Prostate gland (tissue), 2 donors: ENCODE results near the gene FOXP1. TPM values are rescaled to one million over a fixed set of nuclear protein-coding genes. Genes with fewer than 3 reads are reported as not detected.
A peak's percentile ranks its signal among the peaks of the same experiment; 100 is the strongest.

Experiments
- DNase-seq: peaks from one replicate; pipeline ENCODE4 v3.0.0-alpha.2; 2019; ENCODE audit warnings: low spot score
- H3K27ac ChIP-seq, 2 donors: fragments of 200-600 bp; sonication (generic); 2 replicates each; pipeline ENCODE4 v1.5.1; 2017 to 2019
- H3K27me3 ChIP-seq: fragments of 200-600 bp; sonication (generic); replicated peaks from 2 replicates; pipeline ENCODE4 v1.5.1; 2019; ENCODE audit not compliant: insufficient read depth
- H3K36me3 ChIP-seq, 2 donors: fragments of 200-600 bp; sonication (generic); 1 replicate in 1 of 2; 2 replicates in 1 of 2; pipeline versions ENCODE4 v1.5.1 to v1.8.1; 2017 to 2019
- H3K4me1 ChIP-seq: fragments of 200-600 bp; sonication (generic); replicated peaks from 2 replicates; pipeline ENCODE4 v1.5.1; 2019
- H3K4me3 ChIP-seq, 2 donors: fragments of 200-600 bp; sonication (generic); 2 replicates each; pipeline ENCODE4 v1.5.1; 2017 to 2019
- H3K9me3 ChIP-seq: fragments of 200-600 bp; sonication (generic); 2 replicates; pipeline ENCODE4 v1.5.1; 2017
- CTCF ChIP-seq, 4 experiments: fragments of 200-600 bp in 2 of 4; fragments of 450-650 bp in 2 of 4; sonication (generic) in 2 of 4; IDR thresholded peaks; 1 replicate in 3 of 4; 2 replicates in 1 of 4; pipeline ENCODE4 v1.5.1; 2016 to 2019; ENCODE audit warnings: antibody characterized with exemption in 4 of 4, mild to moderate bottlenecking in 2 of 4, moderate library complexity in 2 of 4
- POLR2A ChIP-seq: fragments of 450-650 bp; IDR thresholded peaks from one replicate; pipeline ENCODE4 v1.6.1; 2016; ENCODE audit warnings: antibody characterized with exemption, mild to moderate bottlenecking
- POLR2AphosphoS5 ChIP-seq: sonication (generic); formaldehyde crosslinking; IDR thresholded peaks from one replicate; pipeline ENCODE4 v1.6.1; 2017; ENCODE audit warnings: antibody characterized with exemption
- WGBS: methylation state at CpG from one replicate; pipeline ENCODE4 v1.1.5; 2018; 5-methylcytosine and 5-hydroxymethylcytosine counted together
- intact Hi-C: fragments of 100-400 bp; cut with DNase I; formaldehyde crosslinking; loops from one replicate; pipeline ENCODE4 v1.14.2; 2022
- total RNA-seq, 2 donors: library from RNA; depleted of rRNA; stranded (reverse); fragments of >200 nt; gene quantifications; one replicate each; pipeline ENCODE4 v1.1.0, GENCODE V29; 2016

The FOXP1 gene
- total RNA-seq, 2 donors from 2014 or later, result 133 to 156 TPM

- no peaks in the 10 kb centered on the region for H3K27me3 ChIP-seq
- TF ChIP-seq POLR2AphosphoS5 (no peak), POLR2A (no peak)
- WGBS, result 93% methylated on average over 3 of the region's 3 CpGs
- no peaks in the 10 kb centered on the region for H3K9me3 ChIP-seq
- no peaks in the 10 kb centered on the region for H3K36me3 ChIP-seq
- DNase-seq, result no peak
- H3K27ac ChIP-seq, result no peak overlapping the region
- intact Hi-C loops, result no loop called here
- H3K4me3 ChIP-seq, result no peak overlapping the region
- no peaks in the 10 kb centered on the region for H3K4me1 ChIP-seq
Measured at GRCh38 chr3:71277341-71277740, 306.2 kb downstream of the FOXP1 start.

GRCh38 chr3:71276531-71276930 is 307.0 kb downstream of the FOXP1 start:
- no peaks in the 10 kb centered on the region for H3K36me3 ChIP-seq
- H3K9me3 ChIP-seq, result no peaks in the 10 kb centered on the region
- H3K27me3 ChIP-seq, result no peaks in the 10 kb centered on the region
- TF ChIP-seq POLR2AphosphoS5, result no peak
- TF ChIP-seq CTCF (IDR thresholded peaks at IDR 0.05), result no peak
- no peak for TF ChIP-seq POLR2A
- no peak overlapping the region for H3K4me3 ChIP-seq
- 97% methylated on average over 4 of the region's 4 CpGs for WGBS
- intact Hi-C loops, result no loop called here
- H3K4me1 ChIP-seq, result no peaks in the 10 kb centered on the region
- H3K27ac ChIP-seq, result no peak overlapping the region
- DNase-seq, result no peak

GRCh38 chr3:71273453-71273852 is 310.1 kb downstream of the FOXP1 start:
- intact Hi-C loops, result no loop called here
- no peaks in the 10 kb centered on the region for H3K27me3 ChIP-seq
- TF ChIP-seq POLR2A (no peak), POLR2AphosphoS5 (no peak), CTCF (IDR thresholded peaks at IDR 0.05) (no peak)
- H3K9me3 ChIP-seq, result no peaks in the 10 kb centered on the region
- WGBS, result 95% methylated on average over 4 of the region's 4 CpGs
- H3K4me1 ChIP-seq, result no peaks in the 10 kb centered on the region
- no peak for DNase-seq
- no peak overlapping the region for H3K27ac ChIP-seq
- no peaks in the 10 kb centered on the region for H3K36me3 ChIP-seq
- no peak overlapping the region for H3K4me3 ChIP-seq

DNA sequence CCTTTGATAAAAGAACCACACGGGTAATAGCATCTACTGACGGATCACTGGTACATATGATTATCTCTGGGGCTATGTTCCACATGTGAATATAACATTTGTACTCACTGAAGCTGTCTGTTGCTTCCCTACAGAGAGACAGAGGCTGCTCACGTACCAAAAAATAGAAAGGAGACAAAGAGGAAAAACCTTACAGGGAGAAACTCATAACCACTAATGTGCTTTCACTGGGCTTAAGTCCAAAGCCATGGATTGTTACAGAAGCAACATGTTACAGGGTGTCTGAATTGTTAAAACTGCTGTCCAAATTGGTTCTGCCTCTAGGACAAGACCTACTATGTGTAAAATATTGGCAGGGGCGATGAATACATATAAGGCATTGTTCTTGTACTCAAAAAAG is 311.9 kb downstream of the FOXP1 start:
- no peak for TF ChIP-seq CTCF (IDR thresholded peaks at IDR 0.05)
- TF ChIP-seq POLR2A, result no peak
- TF ChIP-seq POLR2AphosphoS5, result no peak

GRCh38 chr3:71269906-71270305 is 313.6 kb downstream of the FOXP1 start:
- TF ChIP-seq CTCF (IDR thresholded peaks at IDR 0.05) (no peak), POLR2AphosphoS5 (peak; percentile 33)
- 28% methylated on average over 8 of the region's 8 CpGs for WGBS
- DNase-seq, result peak; percentile 23

More for the DNA sequence above, 311.9 kb downstream of the FOXP1 start:
- Histone ChIP-seq H3K9me3 (no peaks in the 10 kb centered on the region), H3K27me3 (no peaks in the 10 kb centered on the region), H3K4me3 (no peak overlapping the region), H3K27ac (no peak overlapping the region), H3K4me1 (no peaks in the 10 kb centered on the region), H3K36me3 (no peaks in the 10 kb centered on the region)
- DNase-seq, result no peak
- 61% methylated on average over 4 of the region's 4 CpGs for WGBS
- intact Hi-C loops, result no loop called here

More at GRCh38 chr3:71269906-71270305, 313.6 kb downstream of the FOXP1 start:
- H3K36me3 ChIP-seq, result no peaks in the 10 kb centered on the region
- H3K4me3 ChIP-seq, result no peak overlapping the region
- no peaks in the 10 kb centered on the region for H3K9me3 ChIP-seq
- intact Hi-C loops, result no loop called here
- H3K27me3 ChIP-seq, result no peaks in the 10 kb centered on the region
- no peaks in the 10 kb centered on the region for H3K4me1 ChIP-seq
- peak overlapping the region in 1 of 2 donors; percentile 10 for H3K27ac ChIP-seq
